HG02759 (cell line): ENCODE data around the gene TWNK.

Source experiments
- ATAC-seq: cut with Tn5 transposase; IDR thresholded peaks from one replicate; pipeline ENCODE4 v1.9.1; 2021; ENCODE audit warnings: mild to moderate bottlenecking, moderate library complexity; ENCODE audit not compliant: unreplicated experiment

Gene TWNK

DNA sequence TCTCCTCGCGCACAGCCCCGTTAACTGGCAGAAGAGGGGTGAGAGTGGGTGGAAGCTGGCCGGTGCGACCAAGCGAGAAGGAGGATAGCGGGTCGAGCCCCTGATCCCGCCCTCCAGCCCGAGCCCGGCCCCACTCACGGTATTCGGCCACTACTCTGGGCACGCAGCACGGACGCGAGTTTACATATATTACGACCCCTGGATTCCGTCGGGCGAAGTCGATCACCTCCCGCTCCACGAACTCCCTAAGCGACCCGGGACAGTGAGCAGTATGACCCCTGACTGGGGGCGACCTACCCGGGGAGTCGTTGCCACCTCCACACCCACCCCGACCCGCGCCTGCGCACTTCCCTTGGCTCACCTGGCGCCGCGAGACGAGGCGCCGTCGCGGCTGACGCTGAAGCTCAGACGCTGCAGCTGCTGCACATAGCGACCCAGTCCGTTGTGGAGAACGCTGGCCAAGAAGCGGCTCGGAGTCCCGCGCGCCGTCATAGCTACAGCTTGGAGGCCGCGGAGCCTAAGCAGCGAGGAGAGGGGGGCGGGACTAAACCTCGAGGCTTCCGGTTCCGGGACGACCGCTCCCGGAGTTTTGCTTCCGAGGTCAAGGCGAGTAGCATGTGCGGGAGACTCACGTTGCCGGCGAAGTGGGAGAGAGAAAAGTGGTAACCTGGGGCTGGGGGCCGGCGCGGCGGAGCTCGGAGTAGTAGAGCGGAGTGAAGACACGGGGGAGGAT, at the start of gene TWNK, which contains the start of gene MRPL43:
Gene TWNK, plus strand, starts transcription at position 592 of the 733 bp plus-strand sequence. CDS start 668 bp downstream, outside the sequence.
Gene MRPL43, minus strand, starts transcription at position 546 of the 733 bp plus-strand sequence. Its CDS starts 54 bp downstream, at position 492.
- ATAC-seq: peak; percentile 90

DNA sequence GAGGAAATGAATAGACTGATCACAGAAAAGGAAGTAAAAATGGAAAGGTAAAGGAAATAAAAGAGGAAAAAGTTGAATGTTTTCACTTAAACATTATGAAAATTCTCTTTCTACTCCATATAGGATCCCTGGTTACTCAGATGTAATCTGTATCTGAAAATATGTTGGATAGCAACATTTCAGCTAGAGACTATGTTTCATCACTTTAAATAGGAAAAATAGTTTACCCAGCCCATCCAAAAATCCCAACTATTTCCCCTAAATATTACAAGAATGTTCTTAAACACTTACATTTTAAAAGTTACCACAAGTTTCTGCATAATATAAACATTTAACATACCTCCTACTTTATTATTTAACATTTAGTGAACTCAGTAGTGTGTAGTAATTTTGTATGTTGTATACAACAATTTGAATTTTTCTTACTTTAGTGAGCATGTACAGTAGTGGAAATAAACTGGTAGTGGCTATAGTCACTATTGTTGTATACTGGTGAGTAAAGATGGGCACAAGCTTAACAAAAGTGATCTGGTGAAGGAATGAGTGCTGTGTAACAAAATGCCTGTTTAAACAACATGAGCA, 47.5 kb upstream of the TWNK start:
- no peak for ATAC-seq

- ATAC-seq: no peak
Observed at GRCh38 chr10:100942229-100942628, 45.1 kb upstream of the TWNK start.

- no peak for ATAC-seq
Observed at GRCh38 chr10:100943508-100943907, 43.8 kb upstream of the TWNK start.

- ATAC-seq: no peak
Observed at GRCh38 chr10:100945754-100946153, 41.6 kb upstream of the TWNK start.

- ATAC-seq: no peak
Observed at GRCh38 chr10:100948916-100949315, 38.4 kb upstream of the TWNK start.

- ATAC-seq: no peak
Observed at GRCh38 chr10:100960251-100960650, 27.1 kb upstream of the TWNK start.

GRCh38 chr10:100962351-100963080, 24.8 kb upstream of the TWNK start:
- no peak for ATAC-seq

GRCh38 chr10:100963826-100964225, 23.5 kb upstream of the TWNK start:
- ATAC-seq: no peak

GRCh38 chr10:100965820-100966219, 21.5 kb upstream of the TWNK start:
- no peak for ATAC-seq

- ATAC-seq: no peak
Observed at GRCh38 chr10:100966887-100967286, 20.5 kb upstream of the TWNK start.

DNA sequence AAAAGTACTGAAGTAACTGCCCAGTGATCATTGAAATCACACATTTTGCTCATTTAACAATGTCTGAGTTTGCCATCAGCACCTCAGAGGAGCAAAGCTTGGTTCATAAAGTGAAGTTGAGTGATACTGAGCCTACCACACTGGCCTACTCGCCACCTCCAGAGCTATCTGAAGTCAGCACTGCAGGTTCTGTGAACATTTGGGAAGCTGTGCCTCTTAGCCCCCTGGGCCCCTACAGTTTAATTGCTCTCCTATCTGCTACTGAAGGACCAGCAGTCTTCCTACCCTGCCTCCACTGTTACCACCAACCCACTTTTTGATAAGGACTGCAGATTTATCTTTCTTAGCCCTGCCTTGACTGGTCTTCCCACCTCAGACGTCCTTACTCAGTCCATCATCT, 20.0 kb upstream of the TWNK start:
- ATAC-seq: no peak

- no peak for ATAC-seq
Observed at GRCh38 chr10:100968062-100968736, 19.1 kb upstream of the TWNK start.

GRCh38 chr10:100968863-100969186, 18.5 kb upstream of the TWNK start:
- no peak for ATAC-seq

GRCh38 chr10:100969187-100970075, 17.9 kb upstream of the TWNK start, which contains the start of gene SEMA4G:
Gene SEMA4G (plus strand): TSS chr10:100969504. CDS start chr10:100972913, 3,409 bp downstream.
- ATAC-seq: no peak

DNA sequence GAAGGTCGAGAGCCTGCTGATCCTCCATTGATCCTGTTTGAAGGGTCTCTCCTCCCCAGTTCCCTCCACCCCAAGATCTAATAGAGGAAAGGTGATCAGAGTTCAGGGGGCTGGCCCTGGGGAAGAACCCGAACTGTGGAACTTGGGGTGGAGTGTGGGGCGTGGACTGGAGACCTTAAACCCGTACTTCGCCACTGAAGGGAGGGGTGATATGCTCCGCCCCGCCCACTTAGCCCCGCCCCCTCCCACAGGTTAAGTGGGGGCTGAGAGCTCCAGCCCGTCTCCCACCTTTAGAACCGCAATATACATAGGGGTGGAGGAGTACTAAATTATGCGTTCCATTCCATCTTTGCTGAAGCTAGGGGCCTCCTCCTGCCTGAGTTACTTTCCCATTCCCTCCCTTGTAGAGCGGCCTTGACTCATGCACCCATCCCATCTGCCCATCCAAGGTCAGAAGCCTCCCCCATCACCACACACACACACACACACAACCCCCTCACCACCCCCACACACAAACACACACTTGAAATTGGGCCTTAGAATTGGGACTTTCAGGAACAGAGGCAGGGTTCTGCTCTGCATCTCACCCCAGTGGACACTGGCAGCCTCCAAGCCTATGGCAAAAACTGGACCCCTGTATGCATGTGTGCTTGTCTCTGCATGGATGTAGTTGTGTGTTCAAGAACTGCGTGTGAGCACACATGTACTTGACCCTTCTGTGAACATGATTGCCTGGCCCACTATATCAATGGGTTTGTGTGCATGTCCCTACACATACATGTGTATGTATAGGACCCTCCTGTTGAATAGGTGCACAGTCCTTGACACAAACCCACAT, 17.0 kb upstream of the TWNK start:
- ATAC-seq: no peak

- ATAC-seq: no peak
Observed at GRCh38 chr10:100970914-100971811, 16.2 kb upstream of the TWNK start.

DNA sequence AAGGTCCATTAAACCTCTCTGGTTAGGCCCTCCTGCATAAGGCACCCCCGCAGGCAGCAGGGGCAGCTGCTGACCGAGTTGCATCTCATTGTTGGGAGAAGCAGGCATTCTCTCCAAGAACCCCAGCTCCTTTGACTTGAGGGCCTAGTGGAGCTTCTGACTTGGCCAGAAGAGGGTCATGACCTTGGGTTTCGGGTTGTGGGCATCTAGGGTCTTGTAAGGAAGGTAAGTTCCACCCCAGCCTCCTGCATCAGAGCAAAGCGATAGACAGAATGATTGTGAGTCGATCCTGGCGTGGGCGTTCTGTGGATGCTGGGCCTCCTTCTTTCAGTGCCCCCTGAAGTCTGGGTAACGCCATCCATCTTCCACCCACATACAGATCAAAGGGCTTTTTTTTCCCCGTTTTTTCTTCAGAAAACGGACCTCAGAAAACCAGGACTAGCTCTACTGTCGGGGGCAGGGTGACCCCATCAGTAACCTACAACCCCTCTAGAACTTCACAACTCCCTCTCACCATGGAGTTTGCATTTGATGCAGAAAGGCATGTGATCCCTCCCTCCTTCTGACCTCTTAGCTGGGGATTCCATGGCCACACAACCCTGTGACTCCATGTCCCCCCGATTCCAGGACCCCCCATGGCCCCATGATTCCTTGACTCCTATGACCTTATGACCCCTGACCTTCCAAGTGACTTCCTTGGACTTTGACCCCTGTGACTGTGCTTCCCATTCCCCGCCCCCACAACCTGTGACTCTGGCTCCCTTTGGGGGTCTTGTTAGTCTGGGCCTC, 15.0 kb upstream of the TWNK start:
- ATAC-seq: no peak
